ENCODE results near the gene SNX25. TPM values are rescaled to one million over a fixed set of nuclear protein-coding genes. Genes with fewer than 3 reads are reported as not detected.
A peak's percentile ranks its signal among the peaks of the same experiment; 100 is the strongest.

SNX25 gene
- total RNA-seq, 2 donors from 2014 or later: 13.2 to 16.8 TPM

DNA sequence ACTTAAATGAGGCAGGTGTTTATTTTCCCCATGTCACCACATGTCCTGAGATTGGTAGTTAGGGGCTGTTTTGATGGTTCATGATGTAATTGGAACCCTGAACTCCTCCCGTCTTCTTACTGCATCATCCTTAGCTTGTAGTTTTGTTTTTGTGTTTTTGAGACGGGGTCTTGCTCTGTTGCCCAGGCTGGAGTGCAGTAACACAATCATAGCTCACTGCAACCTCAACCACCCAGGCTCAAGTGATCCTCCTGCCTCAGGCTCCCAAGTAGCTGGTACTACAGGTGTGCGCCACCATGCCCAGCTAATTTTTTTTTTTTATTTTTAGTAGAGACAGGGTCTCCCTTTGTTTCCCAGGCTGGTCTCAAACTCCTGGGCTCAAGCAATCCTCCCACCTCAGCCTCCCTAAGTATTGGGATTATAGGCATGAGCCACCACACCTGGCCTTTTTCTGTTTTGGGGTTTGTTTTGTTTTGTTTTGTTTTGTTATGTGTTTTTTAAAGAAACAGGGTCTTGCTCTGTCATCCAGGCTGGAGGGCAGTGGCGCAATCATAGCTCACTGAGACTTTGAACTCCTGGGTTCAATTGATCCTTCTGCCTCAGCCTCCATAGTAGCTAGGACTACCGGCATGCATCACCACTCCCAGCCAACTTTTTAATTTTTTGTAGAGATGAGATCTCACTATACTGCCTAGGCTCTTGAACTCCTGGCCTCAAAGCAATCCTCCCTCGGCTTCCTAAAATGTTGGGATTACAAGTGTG lies 76.4 kb downstream of the SNX25 start:
- H3K4me3 ChIP-seq: no peak overlapping the region
- no peaks in the 10 kb centered on the region for H3K27me3 ChIP-seq
- no peaks in the 10 kb centered on the region for H3K9me3 ChIP-seq
- no peak for TF ChIP-seq CTCF (IDR thresholded peaks at IDR 0.05)
- no peak for DNase-seq (ENCODE audit: low spot score)
- peak overlapping the region in 1 of 2 donors; percentile 48 for H3K27ac ChIP-seq
- H3K4me1 ChIP-seq: no peaks in the 10 kb centered on the region
- peaks cover 5% of the 10 kb centered on the region for H3K36me3 ChIP-seq

DNA sequence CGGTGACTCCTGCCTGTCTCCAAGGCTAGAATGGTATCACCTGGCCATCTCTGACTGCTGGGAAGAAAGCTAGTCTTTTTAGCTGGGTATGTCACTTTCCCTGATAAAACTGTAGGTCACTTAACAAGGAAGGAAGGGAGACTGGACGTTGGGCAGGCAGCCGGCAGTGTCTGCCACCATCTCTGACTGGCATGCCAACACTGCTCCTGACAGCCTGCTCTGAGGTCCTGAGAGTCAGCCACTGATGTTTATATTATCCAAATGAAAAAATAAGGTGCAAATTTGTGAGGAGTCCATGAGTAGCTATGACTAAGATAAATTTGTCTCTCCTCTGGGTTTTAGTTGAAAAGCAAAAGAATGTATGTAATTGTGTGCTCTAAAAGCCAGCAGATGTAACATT lies 77.2 kb downstream of the SNX25 start:
- Histone ChIP-seq H3K9me3 (no peaks in the 10 kb centered on the region), H3K4me1 (no peaks in the 10 kb centered on the region), H3K27ac (peak overlapping the region in 1 of 2 donors; percentile 48), H3K36me3 (peaks cover 5% of the 10 kb centered on the region), H3K4me3 (no peak overlapping the region), H3K27me3 (no peaks in the 10 kb centered on the region)
- DNase-seq (ENCODE audit: low spot score): no peak
- no peak for TF ChIP-seq CTCF (IDR thresholded peaks at IDR 0.05)

DNA sequence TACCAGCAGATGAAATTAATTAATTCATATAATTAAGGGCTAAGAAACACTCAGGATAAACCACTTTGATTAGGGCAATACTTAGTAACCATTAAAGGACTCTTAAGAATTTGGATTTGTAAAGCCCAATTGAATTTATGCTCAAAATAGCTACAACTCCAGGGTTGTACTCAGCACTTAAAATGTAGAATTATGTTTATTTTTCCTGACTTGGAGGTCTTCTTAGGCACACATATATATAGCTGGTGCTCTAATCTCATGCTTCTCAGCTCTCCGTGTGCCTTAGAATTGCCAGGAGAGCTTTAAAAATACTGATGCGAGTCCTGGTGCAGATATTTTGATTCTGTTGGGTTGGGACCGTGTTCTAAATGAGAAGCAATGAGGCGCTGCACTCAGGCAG lies 77.6 kb downstream of the SNX25 start:
- Histone ChIP-seq H3K4me1 (no peaks in the 10 kb centered on the region), H3K4me3 (no peak overlapping the region), H3K27ac (no peak overlapping the region)

GRCh38 chr4:185290018-185290607 lies 80.7 kb downstream of the SNX25 start:
- no peak for TF ChIP-seq CTCF (IDR thresholded peaks at IDR 0.05)
- no peak overlapping the region for H3K4me3 ChIP-seq
- DNase-seq (ENCODE audit: low spot score): no peak
- no peaks in the 10 kb centered on the region for H3K9me3 ChIP-seq
- H3K27ac ChIP-seq: no peak overlapping the region
- H3K27me3 ChIP-seq: no peaks in the 10 kb centered on the region
- H3K36me3 ChIP-seq: peaks cover 5% of the 10 kb centered on the region
- no peaks in the 10 kb centered on the region for H3K4me1 ChIP-seq

More for the DNA sequence above, 77.6 kb downstream of the SNX25 start:
- no peak for TF ChIP-seq CTCF (IDR thresholded peaks at IDR 0.05)
- peaks cover 5% of the 10 kb centered on the region for H3K36me3 ChIP-seq
- no peaks in the 10 kb centered on the region for H3K9me3 ChIP-seq
- no peak for DNase-seq (ENCODE audit: low spot score)
- no peaks in the 10 kb centered on the region for H3K27me3 ChIP-seq

GRCh38 chr4:185290656-185291055 lies 81.3 kb downstream of the SNX25 start:
- Histone ChIP-seq H3K4me1 (no peaks in the 10 kb centered on the region), H3K27ac (no peak overlapping the region), H3K36me3 (peaks cover 9% of the 10 kb centered on the region), H3K9me3 (no peaks in the 10 kb centered on the region), H3K4me3 (no peak overlapping the region), H3K27me3 (no peaks in the 10 kb centered on the region)
- TF ChIP-seq CTCF (IDR thresholded peaks at IDR 0.05): no peak
- DNase-seq (ENCODE audit: low spot score): no peak
